Thoracic aorta (tissue), 2 donors: ENCODE results near the gene ISCU. TPM values are rescaled to one million over a fixed set of nuclear protein-coding genes. Genes with fewer than 3 reads are reported as not detected.

Source experiments
- ATAC-seq: fragments of 150-250 bp; one replicate; pipeline ENCODE4 v1.8.0; 2017; ENCODE audit warnings: low read depth; ENCODE audit not compliant: insufficient number of reproducible peaks, low FRiP score
- DNase-seq: peaks from one replicate; pipeline ENCODE4 v3.0.0-alpha.2; 2020; ENCODE audit warnings: low spot score
- H3K27ac ChIP-seq, 2 donors: fragments of 200-600 bp; sonication (generic); 1 replicate in 1 of 2; 2 replicates in 1 of 2; pipeline ENCODE4 v1.5.1; 2016; ENCODE audit warnings: mild to moderate bottlenecking in 2 of 2, moderate library complexity in 2 of 2
- H3K27me3 ChIP-seq: fragments of 200-600 bp; sonication (generic); replicated peaks from 2 replicates; pipeline ENCODE4 v1.6.0; 2016; ENCODE audit warnings: mild to moderate bottlenecking; ENCODE audit not compliant: insufficient read depth
- H3K36me3 ChIP-seq: fragments of 200-600 bp; sonication (generic); one replicate; pipeline ENCODE4 v1.5.1; 2016
- H3K4me1 ChIP-seq, 2 donors: fragments of 200-600 bp; sonication (generic); 1 replicate in 1 of 2; 2 replicates in 1 of 2; pipeline versions ENCODE4 v1.5.1 to v1.6.0; 2016; ENCODE audit warnings: low read depth in 2 of 2, mild to moderate bottlenecking in 1 of 2; ENCODE audit not compliant: control insufficient read depth in 1 of 2
- H3K4me3 ChIP-seq: fragments of 200-600 bp; sonication (generic); 2 replicates; pipeline ENCODE4 v1.5.1; 2016; ENCODE audit warnings: mild to moderate bottlenecking
- H3K9me3 ChIP-seq: fragments of 200-600 bp; sonication (generic); 2 replicates; pipeline ENCODE4 v1.5.1; 2016
- CTCF ChIP-seq: fragments of 200-600 bp; sonication (generic); IDR thresholded peaks from one replicate; pipeline ENCODE4 v1.5.1; 2019; ENCODE audit warnings: antibody characterized with exemption
- total RNA-seq, 2 donors: library from RNA; depleted of rRNA; stranded (reverse); fragments of >200 nt; gene quantifications; one replicate each; pipeline versions ENCODE4 v1.1.0 to v1.2.3, GENCODE V29; 2016

ISCU gene
- total RNA-seq, 2 donors from 2014 or later, result 144 to 235 TPM

- DNase-seq (no peak), ATAC-seq (no peak)
- H3K36me3 ChIP-seq, result peaks cover 50% of the 10 kb centered on the region
- TF ChIP-seq CTCF, result no peak
- no peak overlapping the region for H3K27ac ChIP-seq
- H3K4me3 ChIP-seq, result no peak overlapping the region
- no peaks in the 10 kb centered on the region for H3K27me3 ChIP-seq
- H3K4me1 ChIP-seq, result no peaks in the 10 kb centered on the region
- H3K9me3 ChIP-seq, result no peaks in the 10 kb centered on the region
These were observed 32.2 kb upstream of the ISCU start for GRCh38 chr12:108530161-108530560.

GRCh38 chr12:108531929-108532848 is 30.2 kb upstream of the ISCU start:
- no peaks in the 10 kb centered on the region for H3K4me1 ChIP-seq
- no peak overlapping the region for H3K27ac ChIP-seq
- peaks cover 46% of the 10 kb centered on the region for H3K36me3 ChIP-seq
- no peaks in the 10 kb centered on the region for H3K27me3 ChIP-seq
- no peak for TF ChIP-seq CTCF
- H3K9me3 ChIP-seq, result no peaks in the 10 kb centered on the region
- ATAC-seq (no peak), DNase-seq (no peak)
- no peak overlapping the region for H3K4me3 ChIP-seq

GRCh38 chr12:108538146-108538545 is 24.2 kb upstream of the ISCU start:
- ATAC-seq, result no peak
- no peak for TF ChIP-seq CTCF
- no peak for DNase-seq
- H3K4me3 ChIP-seq, result no peak overlapping the region
- peaks cover 30% of the 10 kb centered on the region for H3K36me3 ChIP-seq
- no peaks in the 10 kb centered on the region for H3K4me1 ChIP-seq
- H3K27ac ChIP-seq, result no peak overlapping the region
- no peaks in the 10 kb centered on the region for H3K27me3 ChIP-seq
- H3K9me3 ChIP-seq, result no peaks in the 10 kb centered on the region

GRCh38 chr12:108538616-108539195 is 23.7 kb upstream of the ISCU start:
- no peaks in the 10 kb centered on the region for H3K9me3 ChIP-seq
- ATAC-seq, result no peak
- no peak for TF ChIP-seq CTCF

GRCh38 chr12:108542320-108542719 is 20.1 kb upstream of the ISCU start:
- no peak for ATAC-seq
- H3K9me3 ChIP-seq, result no peaks in the 10 kb centered on the region
- TF ChIP-seq CTCF, result no peak
- H3K27ac ChIP-seq, result no peak overlapping the region
- no peak for DNase-seq
- no peaks in the 10 kb centered on the region for H3K4me1 ChIP-seq
- no peaks in the 10 kb centered on the region for H3K27me3 ChIP-seq
- peaks cover 46% of the 10 kb centered on the region for H3K36me3 ChIP-seq
- no peak overlapping the region for H3K4me3 ChIP-seq

More at GRCh38 chr12:108538616-108539195, 23.7 kb upstream of the ISCU start:
- H3K36me3 ChIP-seq, result peaks cover 36% of the 10 kb centered on the region
- no peak for DNase-seq
- no peaks in the 10 kb centered on the region for H3K4me1 ChIP-seq
- no peak overlapping the region for H3K4me3 ChIP-seq
- no peaks in the 10 kb centered on the region for H3K27me3 ChIP-seq
- H3K27ac ChIP-seq, result no peak overlapping the region
